Activated CD4-positive, alpha-beta T cell treated with anti-CD3 and anti-CD28 coated beads, Interleukin-2, amount 10 ng/mL, durations not matched to agents 7 days and 5 days (primary cell): Measurements from ENCODE around the gene ACOXL. TPM values are rescaled to one million over a fixed set of nuclear protein-coding genes. Genes with fewer than 3 reads are reported as not detected.
A peak's percentile ranks its signal among the peaks of the same experiment; 100 is the strongest.

Source experiments
- CTCF ChIA-PET: fragments of 350-600 bp; sonication (Branson Sonifier 250); formaldehyde crosslinking; loops from one replicate; lab custom pipeline; 2021; ENCODE audit warnings: antibody characterized with exemption; lab: Charles Lee
- POLR2A ChIA-PET: fragments of 350-600 bp; sonication (Branson Sonifier 250); formaldehyde crosslinking; loops from one replicate; lab custom pipeline; 2021; ENCODE audit warnings: antibody characterized with exemption; lab: Charles Lee
- DNase-seq: peaks from one replicate; pipeline ENCODE4 v3.0.0-alpha.2; 2020
- H3K27ac Mint-ChIP-seq: one replicate; pipeline ENCODE4 v1.8.0; 2021; ENCODE audit warnings: mild to moderate bottlenecking, moderate library complexity, mixed read lengths
- H3K27me3 Mint-ChIP-seq: one replicate; pipeline ENCODE4 v1.8.0; 2021; ENCODE audit warnings: mixed read lengths
- H3K36me3 Mint-ChIP-seq: one replicate; pipeline ENCODE4 v1.8.0; 2021; ENCODE audit warnings: low read depth, mixed read lengths
- H3K4me1 Mint-ChIP-seq: one replicate; pipeline ENCODE4 v1.8.0; 2021; ENCODE audit warnings: mixed read lengths
- H3K4me3 Mint-ChIP-seq: one replicate; pipeline ENCODE4 v1.8.0; 2021; ENCODE audit warnings: mild to moderate bottlenecking, moderate library complexity, mixed read lengths
- H3K9me3 Mint-ChIP-seq: one replicate; pipeline ENCODE4 v1.8.0; 2021; ENCODE audit warnings: mixed read lengths
- total RNA-seq, 2 experiments: library from RNA; stranded (reverse); gene quantifications; one replicate each; pipeline ENCODE4 v1.2.3, GENCODE V29; 2021

Gene ACOXL
- total RNA-seq, 2 experiments from 2014 or later, result 0.15 TPM; not detected in 1

GRCh38 chr2:110861616-110862260 lies 129.4 kb downstream of the ACOXL start:
- Mint-ChIP-seq H3K4me1 (peaks cover 64% of the 10 kb centered on the region), H3K27me3 (peaks cover 21% of the 10 kb centered on the region), H3K4me3 (no peak overlapping the region), H3K9me3 (peaks cover 3% of the 10 kb centered on the region), H3K27ac (no peak overlapping the region), H3K36me3 (peaks cover 6% of the 10 kb centered on the region)
- ChIA-PET POLR2A (no interaction called here), CTCF (interaction anchor here (0.8 to 1.8 kb wide), 2 partner anchors 15 to 107 kb away, joined by 3 to 6 read pairs; no protein-coding TSS in a partner anchor)
- no peak for DNase-seq

- CTCF ChIA-PET, result interaction anchor here (1.2 to 2.3 kb wide), 2 partner anchors 9 to 12 kb away, joined by 3 to 7 read pairs; no protein-coding TSS in a partner anchor
- Mint-ChIP-seq H3K27ac (no peak overlapping the region), H3K9me3 (peaks cover 3% of the 10 kb centered on the region), H3K36me3 (peaks cover 10% of the 10 kb centered on the region), H3K4me1 (peaks cover 68% of the 10 kb centered on the region), H3K4me3 (no peak overlapping the region), H3K27me3 (peaks cover 22% of the 10 kb centered on the region)
- POLR2A ChIA-PET, result no interaction called here
- DNase-seq, result no peak
These were observed 131.4 kb downstream of the ACOXL start for GRCh38 chr2:110863726-110864125.

GRCh38 chr2:110864176-110864575 lies 131.8 kb downstream of the ACOXL start:
- Mint-ChIP-seq H3K4me1 (peaks cover 63% of the 10 kb centered on the region), H3K36me3 (peaks cover 10% of the 10 kb centered on the region), H3K4me3 (no peak overlapping the region), H3K27ac (no peak overlapping the region), H3K9me3 (peaks cover 3% of the 10 kb centered on the region), H3K27me3 (peaks cover 22% of the 10 kb centered on the region)
- ChIA-PET CTCF (interaction anchor here (2.3 kb wide), 1 partner anchor 12 kb away, joined by 7 read pairs; no protein-coding TSS in a partner anchor), POLR2A (no interaction called here)
- DNase-seq, result no peak

- Mint-ChIP-seq H3K27ac (peak overlapping the region; percentile 78), H3K4me3 (peak overlapping the region; percentile 2), H3K27me3 (peaks cover 21% of the 10 kb centered on the region), H3K9me3 (peaks cover 3% of the 10 kb centered on the region), H3K4me1 (peaks cover 58% of the 10 kb centered on the region), H3K36me3 (peaks cover 10% of the 10 kb centered on the region)
- CTCF ChIA-PET, result interaction anchor here (2.3 kb wide), 1 partner anchor 13 kb away, joined by 7 read pairs; no protein-coding TSS in a partner anchor
- DNase-seq, result no peak
- POLR2A ChIA-PET, result no interaction called here
These were observed 132.4 kb downstream of the ACOXL start for GRCh38 chr2:110864731-110865130.

- peaks cover 10% of the 10 kb centered on the region for H3K36me3 Mint-ChIP-seq
- peaks cover 3% of the 10 kb centered on the region for H3K9me3 Mint-ChIP-seq
- peak overlapping the region; percentile 2 for H3K4me3 Mint-ChIP-seq
- CTCF ChIA-PET, result interaction anchor here (2.3 kb wide), 1 partner anchor 13 kb away, joined by 7 read pairs; no protein-coding TSS in a partner anchor
- H3K27ac Mint-ChIP-seq, result peak overlapping the region; percentile 78
- peaks cover 53% of the 10 kb centered on the region for H3K4me1 Mint-ChIP-seq
- POLR2A ChIA-PET, result interaction anchor here (0.5 kb wide), 1 partner anchor 1760 kb away, joined by 3 read pairs; no protein-coding TSS in a partner anchor
- peaks cover 20% of the 10 kb centered on the region for H3K27me3 Mint-ChIP-seq
- DNase-seq, result peak; percentile 34
These were observed 132.8 kb downstream of the ACOXL start for GRCh38 chr2:110865188-110865587.

- POLR2A ChIA-PET, result interaction anchor here (0.5 kb wide), 1 partner anchor 1759 kb away, joined by 3 read pairs; no protein-coding TSS in a partner anchor
- Mint-ChIP-seq H3K4me1 (peaks cover 49% of the 10 kb centered on the region), H3K27me3 (peaks cover 16% of the 10 kb centered on the region), H3K27ac (peak overlapping the region; percentile 41), H3K36me3 (peaks cover 10% of the 10 kb centered on the region), H3K9me3 (peaks cover 3% of the 10 kb centered on the region), H3K4me3 (no peak overlapping the region)
- CTCF ChIA-PET, result interaction anchor here (0.6 to 1.7 kb wide), 3 partner anchors 12 to 824 kb away, joined by 3 to 5 read pairs (median 3); no protein-coding TSS in a partner anchor
- DNase-seq, result no peak
These were observed 133.7 kb downstream of the ACOXL start for GRCh38 chr2:110866045-110866444.

GRCh38 chr2:110866466-110866865 lies 134.1 kb downstream of the ACOXL start:
- Mint-ChIP-seq H3K9me3 (peaks cover 3% of the 10 kb centered on the region), H3K27me3 (peaks cover 16% of the 10 kb centered on the region), H3K4me3 (no peak overlapping the region), H3K36me3 (peaks cover 10% of the 10 kb centered on the region), H3K27ac (peak overlapping the region; percentile 19), H3K4me1 (peaks cover 52% of the 10 kb centered on the region)
- ChIA-PET CTCF (interaction anchor here (0.6 to 1.7 kb wide), 3 partner anchors 12 to 823 kb away, joined by 3 to 5 read pairs (median 3); no protein-coding TSS in a partner anchor), POLR2A (no interaction called here)
- no peak for DNase-seq

- Mint-ChIP-seq H3K27ac (peak overlapping the region; percentile 47), H3K9me3 (peaks cover 3% of the 10 kb centered on the region), H3K4me1 (peaks cover 58% of the 10 kb centered on the region), H3K4me3 (no peak overlapping the region), H3K27me3 (peaks cover 12% of the 10 kb centered on the region), H3K36me3 (peaks cover 10% of the 10 kb centered on the region)
- no peak for DNase-seq
- POLR2A ChIA-PET, result no interaction called here
- CTCF ChIA-PET, result interaction anchor here (1.0 to 1.7 kb wide), 2 partner anchors 11 to 14 kb away, joined by 3 read pairs; no protein-coding TSS in a partner anchor
These were observed 134.7 kb downstream of the ACOXL start for GRCh38 chr2:110867078-110867477.

GRCh38 chr2:110868971-110869370 lies 136.6 kb downstream of the ACOXL start:
- DNase-seq, result no peak
- no peak overlapping the region for H3K27ac Mint-ChIP-seq
- H3K9me3 Mint-ChIP-seq, result peaks cover under 1% of the 10 kb centered on the region
- ChIA-PET POLR2A (no interaction called here), CTCF (interaction anchor here (0.6 to 0.9 kb wide), 2 partner anchors 15 to 89 kb away, joined by 3 read pairs; no protein-coding TSS in a partner anchor)
- H3K36me3 Mint-ChIP-seq, result peaks cover 8% of the 10 kb centered on the region
- peaks cover 8% of the 10 kb centered on the region for H3K27me3 Mint-ChIP-seq
- H3K4me1 Mint-ChIP-seq, result peaks cover 67% of the 10 kb centered on the region
- H3K4me3 Mint-ChIP-seq, result no peak overlapping the region

- H3K9me3 Mint-ChIP-seq, result no peaks in the 10 kb centered on the region
- DNase-seq, result no peak
- H3K27me3 Mint-ChIP-seq, result peaks cover 8% of the 10 kb centered on the region
- peaks cover 8% of the 10 kb centered on the region for H3K36me3 Mint-ChIP-seq
- peak overlapping the region; percentile 32 for H3K27ac Mint-ChIP-seq
- H3K4me3 Mint-ChIP-seq, result no peak overlapping the region
- POLR2A ChIA-PET, result no interaction called here
- CTCF ChIA-PET, result no interaction called here
- H3K4me1 Mint-ChIP-seq, result peaks cover 59% of the 10 kb centered on the region
These were observed 137.4 kb downstream of the ACOXL start for GRCh38 chr2:110869472-110870446.

- ChIA-PET POLR2A (no interaction called here), CTCF (interaction anchor here (0.6 kb wide), 1 partner anchor 32 kb away, joined by 3 read pairs; no protein-coding TSS in a partner anchor)
- Mint-ChIP-seq H3K9me3 (no peaks in the 10 kb centered on the region), H3K27me3 (peaks cover 8% of the 10 kb centered on the region), H3K36me3 (peaks cover 8% of the 10 kb centered on the region), H3K27ac (no peak overlapping the region), H3K4me1 (peaks cover 54% of the 10 kb centered on the region), H3K4me3 (no peak overlapping the region)
- DNase-seq, result no peak
These were observed 138.2 kb downstream of the ACOXL start for GRCh38 chr2:110870545-110870944.

GRCh38 chr2:110871637-110872036 lies 139.3 kb downstream of the ACOXL start:
- H3K4me1 Mint-ChIP-seq, result peaks cover 48% of the 10 kb centered on the region
- H3K36me3 Mint-ChIP-seq, result peaks cover 4% of the 10 kb centered on the region
- ChIA-PET CTCF (no interaction called here), POLR2A (no interaction called here)
- DNase-seq, result no peak
- H3K9me3 Mint-ChIP-seq, result no peaks in the 10 kb centered on the region
- H3K4me3 Mint-ChIP-seq, result no peak overlapping the region
- H3K27ac Mint-ChIP-seq, result no peak overlapping the region
- peaks cover 8% of the 10 kb centered on the region for H3K27me3 Mint-ChIP-seq
